Testis (tissue), 2 donors: ENCODE measurements around the gene IL21.

Experiments
- CTCF ChIP-seq, 3 experiments: fragments of 450-650 bp in 2 of 3; fragments of 200-600 bp in 1 of 3; sonication (generic) in 1 of 3; IDR thresholded peaks; one replicate each; pipeline ENCODE4 v1.5.1; 2016 to 2019; ENCODE audit warnings: antibody characterized with exemption in 3 of 3, mild to moderate bottlenecking in 2 of 3, moderate library complexity in 1 of 3
- POLR2A ChIP-seq: fragments of 450-650 bp; IDR thresholded peaks from one replicate; pipeline ENCODE4 v1.6.1; 2017; ENCODE audit warnings: antibody characterized with exemption, mild to moderate bottlenecking, moderate library complexity

- no peak for TF ChIP-seq POLR2A
- no peak for TF ChIP-seq CTCF (IDR thresholded peaks at IDR 0.05)
Observed at GRCh38 chr4:122632396-122633143, 11.7 kb upstream of the IL21 start.
